ENCODE measurements around the gene RUFY4.

DNA sequence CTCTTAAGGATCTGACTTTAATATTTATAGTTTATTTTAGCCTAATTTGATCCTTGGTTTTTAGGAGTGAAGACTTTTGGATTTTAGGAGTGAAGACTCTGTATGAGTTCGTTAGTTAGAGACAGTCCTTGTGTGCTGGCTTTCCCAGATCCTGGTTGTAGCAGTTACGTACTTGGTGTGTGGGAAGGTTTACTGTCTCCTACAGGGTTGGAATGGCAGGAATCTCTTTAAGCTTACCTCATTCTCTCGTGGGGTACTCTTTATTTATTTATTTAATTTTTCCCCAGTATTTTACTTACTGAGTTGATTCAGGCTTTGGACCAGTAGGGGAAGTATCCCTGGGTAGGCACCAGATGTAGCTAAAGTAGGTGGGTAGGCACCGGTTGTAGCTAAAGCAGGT lies 54.9 kb downstream of the RUFY4 start:
- TF ChIP-seq EZH2 (IDR thresholded peaks at IDR 0.05; ENCODE audit: low read length, missing control alignments): no peak
- TF ChIP-seq, protein P1, sequence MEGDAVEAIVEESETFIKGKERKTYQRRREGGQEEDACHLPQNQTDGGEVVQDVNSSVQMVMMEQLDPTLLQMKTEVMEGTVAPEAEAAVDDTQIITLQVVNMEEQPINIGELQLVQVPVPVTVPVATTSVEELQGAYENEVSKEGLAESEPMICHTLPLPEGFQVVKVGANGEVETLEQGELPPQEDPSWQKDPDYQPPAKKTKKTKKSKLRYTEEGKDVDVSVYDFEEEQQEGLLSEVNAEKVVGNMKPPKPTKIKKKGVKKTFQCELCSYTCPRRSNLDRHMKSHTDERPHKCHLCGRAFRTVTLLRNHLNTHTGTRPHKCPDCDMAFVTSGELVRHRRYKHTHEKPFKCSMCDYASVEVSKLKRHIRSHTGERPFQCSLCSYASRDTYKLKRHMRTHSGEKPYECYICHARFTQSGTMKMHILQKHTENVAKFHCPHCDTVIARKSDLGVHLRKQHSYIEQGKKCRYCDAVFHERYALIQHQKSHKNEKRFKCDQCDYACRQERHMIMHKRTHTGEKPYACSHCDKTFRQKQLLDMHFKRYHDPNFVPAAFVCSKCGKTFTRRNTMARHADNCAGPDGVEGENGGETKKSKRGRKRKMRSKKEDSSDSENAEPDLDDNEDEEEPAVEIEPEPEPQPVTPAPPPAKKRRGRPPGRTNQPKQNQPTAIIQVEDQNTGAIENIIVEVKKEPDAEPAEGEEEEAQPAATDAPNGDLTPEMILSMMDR (conservative IDR thresholded peaks at IDR 0.05 in 1 of 2, IDR thresholded peaks at IDR 0.05 in 1 of 2; ENCODE audit: low read depth in 1 of 2, low read length in 2 of 2): no peak
